ENCODE results near the gene AMPD3.

The AMPD3 gene

GRCh38 chr11:10503777-10504480, 48.9 kb downstream of the AMPD3 start:
- no peak for DNase-seq (ENCODE audit: low read depth)

GRCh38 chr11:10504490-10504889, 49.4 kb downstream of the AMPD3 start:
- H3K4me3 ChIP-seq (ENCODE audit: low read depth, low read length): no peak overlapping the region
- DNase-seq (ENCODE audit: low read depth): no peak
- no peak for TF ChIP-seq CTCF (IDR thresholded peaks at IDR 0.05; ENCODE audit: control insufficient read depth, extremely low read depth, insufficient read depth)

More at GRCh38 chr11:10503777-10504480, 48.9 kb downstream of the AMPD3 start:
- H3K4me3 ChIP-seq (ENCODE audit: low read depth, low read length): no peak overlapping the region
- no peak for TF ChIP-seq CTCF (IDR thresholded peaks at IDR 0.05; ENCODE audit: control insufficient read depth, extremely low read depth, insufficient read depth)

- no peak for DNase-seq (ENCODE audit: low read depth)
- no peak for TF ChIP-seq CTCF (IDR thresholded peaks at IDR 0.05; ENCODE audit: control insufficient read depth, extremely low read depth, insufficient read depth)
- no peak overlapping the region for H3K4me3 ChIP-seq (ENCODE audit: low read depth, low read length)
Measured at GRCh38 chr11:10505278-10506007, 50.4 kb downstream of the AMPD3 start.

GRCh38 chr11:10506008-10506370, 50.9 kb downstream of the AMPD3 start:
- H3K4me3 ChIP-seq (ENCODE audit: low read depth, low read length): no peak overlapping the region
- TF ChIP-seq CTCF (IDR thresholded peaks at IDR 0.05; ENCODE audit: control insufficient read depth, extremely low read depth, insufficient read depth): no peak
- no peak for DNase-seq (ENCODE audit: low read depth)

GRCh38 chr11:10511181-10511621, 56.1 kb downstream of the AMPD3 start:
- H3K4me3 ChIP-seq (ENCODE audit: low read depth, low read length): no peak overlapping the region
- no peak for DNase-seq (ENCODE audit: low read depth)
- TF ChIP-seq CTCF (IDR thresholded peaks at IDR 0.05; ENCODE audit: control insufficient read depth, extremely low read depth, insufficient read depth): no peak

- no peak for DNase-seq (ENCODE audit: low read depth)
- no peak overlapping the region for H3K4me3 ChIP-seq (ENCODE audit: low read depth, low read length)
- peak; percentile 13; the same call in 1 of the 2 replicates for TF ChIP-seq CTCF (IDR thresholded peaks at IDR 0.05; ENCODE audit: control insufficient read depth, extremely low read depth, insufficient read depth)
Measured at GRCh38 chr11:10514202-10514601, 59.1 kb downstream of the AMPD3 start.
